Measurements from ENCODE around the gene OLR1.

GRCh38 chr12:10174986-10175614, 3.2 kb upstream of the OLR1 start:
- TF ChIP-seq EZH2 (optimal IDR thresholded peaks at IDR 0.05; ENCODE audit: low read depth, low read length) (no peak), CTCF (IDR thresholded peaks at IDR 0.05; ENCODE audit: low read length) (no peak)
